ENCODE data around the gene FZD10. TPM values are rescaled to one million over a fixed set of nuclear protein-coding genes. Genes with fewer than 3 reads are reported as not detected.

Gene FZD10
- total and polyA plus RNA-seq, 2 of the 4 experiments (the other 2 are of a cell fraction): not detected

DNA sequence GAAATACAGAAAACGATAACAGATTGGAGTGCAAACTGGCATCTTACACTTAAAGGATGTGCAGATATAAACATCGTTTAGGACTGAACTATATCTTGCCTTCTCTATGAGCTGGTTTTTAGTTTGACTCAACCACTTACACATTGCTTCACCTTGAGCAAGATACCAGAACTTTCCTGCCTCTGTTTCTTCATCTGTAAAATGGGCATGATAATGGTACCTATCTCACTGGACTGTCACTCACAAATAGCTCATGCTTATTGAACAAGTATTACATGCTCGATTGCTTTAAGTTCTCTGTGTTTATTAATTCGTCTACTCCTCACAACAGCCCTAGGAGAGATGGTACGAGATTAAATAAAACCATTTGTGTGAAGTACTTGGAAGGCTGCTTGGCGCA is 7.7 kb downstream of the FZD10 start:
- Histone ChIP-seq H4K5ac (ENCODE audit: low read depth, low read length) (no peak overlapping the region), H3K4me2 (ENCODE audit: low read depth, low read length) (no peak overlapping the region), H4K91ac (ENCODE audit: insufficient read depth, low read depth, low read length) (no peak overlapping the region), H2BK5ac (ENCODE audit: low read depth, low read length, poor library complexity, severe bottlenecking) (no peak overlapping the region), H2AK9ac (replicated peaks; ENCODE audit: low read depth, low read length, poor library complexity) (no peak overlapping the region), H4K20me1 (ENCODE audit: insufficient read depth, low read length) (no peaks in the 10 kb centered on the region), H3K36me3 (ENCODE audit: control insufficient read depth, insufficient read depth, low read length) (no peaks in the 10 kb centered on the region), H3K79me1 (ENCODE audit: low read depth in 1 of 2, low read length in 2 of 2) (no peaks in the 10 kb centered on the region), H3K4me1 (ENCODE audit: control insufficient read depth, insufficient read depth, low read length) (no peaks in the 10 kb centered on the region), H3K9ac (ENCODE audit: low read depth, low read length) (no peak overlapping the region), H3K9me1 (ENCODE audit: insufficient read depth, low read length) (no peaks in the 10 kb centered on the region), H2AK5ac (ENCODE audit: low read depth, low read length) (no peak overlapping the region), H2BK20ac (ENCODE audit: low read depth, low read length) (no peak overlapping the region), H3K4me3 (ENCODE audit: insufficient read depth, low read depth, low read length) (no peak overlapping the region), H2AFZ (replicated peaks; ENCODE audit: low read length, poor library complexity) (no peak overlapping the region), H4K8ac (ENCODE audit: low read depth in 2 of 2, low read length in 2 of 2) (no peak overlapping the region), H3K56ac (ENCODE audit: extremely low read depth, insufficient read depth, low read length) (no peak overlapping the region), H2BK15ac (ENCODE audit: low read depth, low read length) (no peak overlapping the region), H3K9me3 (ENCODE audit: control insufficient read depth, insufficient read depth, low read length) (peaks cover 12% of the 10 kb centered on the region), H3K4ac (ENCODE audit: low read depth, low read length) (no peak overlapping the region), H3K27me3 (ENCODE audit: control insufficient read depth, insufficient read depth, low read length) (no peaks in the 10 kb centered on the region), H2BK120ac (ENCODE audit: low read depth, low read length) (no peak overlapping the region), H3K18ac (ENCODE audit: low read depth, low read length) (no peak overlapping the region), H3K14ac (replicated peaks; ENCODE audit: low read depth, low read length) (no peak overlapping the region), H3K23ac (ENCODE audit: low read depth, low read length) (no peak overlapping the region), H3K27ac (ENCODE audit: insufficient read depth, low read length) (no peak overlapping the region)
- in situ Hi-C loops (cut with MboI; ENCODE audit: low sequenced_read_pairs) (no loop called here), dilution Hi-C loops (cut with HindIII; ENCODE audit: low sequenced_read_pairs, unreplicated experiment) (no loop called here), intact Hi-C loops (cut with micrococcal nuclease) (no loop called here)
- WGBS, 2 experiments (ENCODE audit: extremely low coverage in 2 of 2, insufficient read length in 1 of 2): no CpG with 5 or more reads among the region's 6 CpGs
- ChIA-PET POLR2A (ENCODE audit: unreplicated experiment) (no interaction called here), CTCF (no interaction called here)
- DNase-seq: no peak
- ATAC-seq (ENCODE audit: low read depth): no peak
- BruUV-seq (replicated peaks): no TSS peak
- no peak for TF ChIP-seq RAD21 (IDR thresholded peaks at IDR 0.05; ENCODE audit: low read length)
- TF ChIP-seq NFE2L2 (IDR thresholded peaks at IDR 0.05; ENCODE audit: low read depth, low read length): no peak

Data from IMR-90 (cell line).